Smooth muscle cell of trachea (primary cell): ENCODE data around the gene RASL11B. TPM values are rescaled to one million over a fixed set of nuclear protein-coding genes. Genes with fewer than 3 reads are reported as not detected.

ENCODE experiments used
- total RNA-seq: library from RNA; depleted of rRNA; stranded (reverse); fragments of >200 nt; gene quantifications from 2 replicates; pipeline ENCODE4 v1.2.1, GENCODE V29; 2014

The RASL11B gene
- under 0.01 and 0.66 TPM in 2 replicates for total RNA-seq

GRCh38 chr4:52861879-52862616 is at the start of gene RASL11B:
Gene RASL11B, plus strand, starts transcription at chr4:52862317. Its CDS starts 191 bp downstream, at chr4:52862508.

Other genes with a start within 250 kb of the RASL11B start
- 14.6 and 15.0 TPM in 2 replicates for gene USP46, start 203.0 kb upstream of the RASL11B start, total RNA-seq
- under 0.01 TPM in 1 of 2 replicates, not detected in the other for gene ERVMER34-1, start 110.9 kb upstream of the RASL11B start, total RNA-seq